Islet of Langerhans (tissue), 1 donor: ENCODE data around the gene MBLAC1.
"Not testable (repeated sequence)": the region's sequence is repeated elsewhere in the genome, so short reads cannot be mapped to it uniquely, and the experiment has no call there.

Experiments
- FAIRE-seq: peaks from one replicate; lab custom pipeline; 2011; peaks lifted over from hg19 to GRCh38; lab: Jason Lieb, UNC

The MBLAC1 gene

GRCh38 chr7:100124301-100125230 is 2.2 kb upstream of the MBLAC1 start:
- no peak for FAIRE-seq

GRCh38 chr7:100126239-100126930 is 382 bp upstream of the MBLAC1 start:
- FAIRE-seq: no peak

- FAIRE-seq: no peak
Observed at GRCh38 chr7:100127866-100128636, 1.3 kb downstream of the MBLAC1 start.

GRCh38 chr7:100128637-100128963 is 1.8 kb downstream of the MBLAC1 start:
- no peak for FAIRE-seq

- FAIRE-seq: not testable (repeated sequence)
Observed at GRCh38 chr7:100130220-100130607, 3.4 kb downstream of the MBLAC1 start.

GRCh38 chr7:100130608-100131453 is 4.1 kb downstream of the MBLAC1 start:
- FAIRE-seq: no peak

- FAIRE-seq: no peak
Observed at GRCh38 chr7:100132126-100132525, 5.4 kb downstream of the MBLAC1 start.

GRCh38 chr7:100132697-100133151 is 6.0 kb downstream of the MBLAC1 start:
- FAIRE-seq: no peak

GRCh38 chr7:100137851-100138760 is 11.3 kb downstream of the MBLAC1 start:
- FAIRE-seq: no peak

- FAIRE-seq: no peak
Observed at GRCh38 chr7:100141555-100141949, 14.8 kb downstream of the MBLAC1 start.

GRCh38 chr7:100142461-100142860 is 15.7 kb downstream of the MBLAC1 start:
- FAIRE-seq: no peak

GRCh38 chr7:100146350-100146749 is 19.6 kb downstream of the MBLAC1 start:
- not testable (repeated sequence) for FAIRE-seq

GRCh38 chr7:100147278-100147677 is 20.5 kb downstream of the MBLAC1 start:
- FAIRE-seq: no peak

- no peak for FAIRE-seq
Observed at GRCh38 chr7:100148225-100148558, 21.4 kb downstream of the MBLAC1 start.

- no peak for FAIRE-seq
Observed at GRCh38 chr7:100148559-100149328, 22.0 kb downstream of the MBLAC1 start, which contains the start of gene LAMTOR4. TSS of gene LAMTOR4 (plus strand) at chr7:100148918. CDS start at chr7:100148973, 55 bp downstream.

GRCh38 chr7:100152404-100152803 is 25.6 kb downstream of the MBLAC1 start:
- FAIRE-seq: no peak

GRCh38 chr7:100152937-100153666 is 26.3 kb downstream of the MBLAC1 start:
- FAIRE-seq: no peak

- FAIRE-seq: no peak
Observed at GRCh38 chr7:100153708-100154535, 27.2 kb downstream of the MBLAC1 start.
